Stimulated activated CD8-positive, alpha-beta memory T cell treated with anti-CD3 and anti-CD28 coated beads, Interleukin-15, amount 100 ng/mL, for 48 hours (primary cell): Measurements from ENCODE around the gene HLA-DOA.

ENCODE experiments used
- DNase-seq, 2 donors: peaks; one replicate each; pipeline ENCODE4 v3.0.0-alpha.2; 2020; ENCODE audit warnings: low read depth in 2 of 2

Gene HLA-DOA

DNA sequence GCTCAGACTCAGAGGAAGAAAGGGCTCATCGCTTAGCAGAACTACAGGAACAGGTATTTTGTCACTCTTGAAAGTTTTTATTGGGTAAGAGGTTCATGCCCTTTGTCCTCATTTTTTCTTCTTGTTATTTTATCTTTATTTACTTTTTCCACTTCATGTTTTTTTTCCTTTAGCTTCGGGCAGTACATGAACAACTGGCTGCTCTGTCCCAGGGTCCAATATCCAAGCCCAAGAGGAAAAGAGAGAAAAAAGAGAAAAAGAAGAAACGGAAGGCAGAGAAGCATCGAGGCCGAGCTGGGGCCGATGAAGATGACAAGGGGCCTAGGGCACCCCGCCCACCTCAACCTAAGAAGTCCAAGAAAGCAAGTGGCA, 31.5 kb downstream of the HLA-DOA start:
- no peak for DNase-seq

- no peak for DNase-seq
Measured at GRCh38 chr6:32977272-32977952, 32.0 kb downstream of the HLA-DOA start.

- no peak for DNase-seq
Measured at GRCh38 chr6:32976334-32977069, 32.9 kb downstream of the HLA-DOA start.

DNA sequence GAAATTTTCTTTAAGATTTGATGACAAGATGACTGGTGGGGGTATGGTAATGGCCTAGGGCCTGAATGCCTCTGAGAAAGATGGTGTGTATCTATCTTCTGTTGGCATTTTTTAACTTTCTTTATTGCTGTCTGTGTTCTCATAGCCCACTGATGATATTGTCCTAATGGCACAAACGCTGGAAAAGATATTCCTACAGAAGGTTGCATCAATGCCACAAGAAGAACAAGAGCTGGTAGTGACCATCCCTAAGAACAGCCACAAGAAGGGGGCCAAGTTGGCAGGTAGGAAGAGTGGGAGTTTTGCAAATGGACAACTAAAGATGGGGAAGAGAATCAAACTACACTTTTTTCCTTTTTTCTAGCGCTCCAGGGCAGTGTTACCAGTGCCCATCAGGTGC, 33.5 kb downstream of the HLA-DOA start:
- no peak for DNase-seq

DNA sequence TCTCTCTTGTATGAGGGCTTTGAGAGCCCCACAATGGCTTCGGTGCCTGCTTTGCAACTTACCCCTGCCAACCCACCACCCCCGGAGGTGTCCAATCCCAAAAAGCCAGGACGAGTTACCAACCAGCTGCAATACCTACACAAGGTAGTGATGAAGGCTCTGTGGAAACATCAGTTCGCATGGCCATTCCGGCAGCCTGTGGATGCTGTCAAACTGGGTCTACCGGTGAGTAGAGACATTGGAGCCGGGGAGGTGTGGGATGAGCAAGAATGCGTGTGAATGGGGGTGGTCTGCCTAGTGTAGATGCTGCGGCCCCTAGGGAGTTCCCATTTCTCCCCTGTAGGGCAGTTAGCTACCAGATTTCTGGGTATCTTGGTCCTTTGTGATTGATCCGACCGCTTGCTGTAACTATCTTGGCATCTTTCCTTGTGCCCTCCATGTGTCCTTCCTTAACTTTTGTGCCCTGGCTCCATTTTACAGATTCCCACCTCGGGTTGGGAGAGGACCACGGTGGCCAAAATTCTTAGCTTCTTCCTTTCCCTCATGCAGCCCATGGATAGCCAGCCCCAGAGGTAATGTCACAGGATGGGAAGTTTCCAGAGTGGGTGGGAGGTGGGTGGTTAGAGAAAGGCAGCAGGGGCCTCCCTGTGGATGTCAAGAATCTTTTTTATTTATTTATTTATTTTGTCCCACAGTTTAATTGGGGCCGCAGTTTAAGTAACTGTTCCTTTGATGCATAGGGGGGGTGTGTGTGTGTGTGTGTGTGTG, 34.7 kb downstream of the HLA-DOA start:
- DNase-seq = no peak

DNA sequence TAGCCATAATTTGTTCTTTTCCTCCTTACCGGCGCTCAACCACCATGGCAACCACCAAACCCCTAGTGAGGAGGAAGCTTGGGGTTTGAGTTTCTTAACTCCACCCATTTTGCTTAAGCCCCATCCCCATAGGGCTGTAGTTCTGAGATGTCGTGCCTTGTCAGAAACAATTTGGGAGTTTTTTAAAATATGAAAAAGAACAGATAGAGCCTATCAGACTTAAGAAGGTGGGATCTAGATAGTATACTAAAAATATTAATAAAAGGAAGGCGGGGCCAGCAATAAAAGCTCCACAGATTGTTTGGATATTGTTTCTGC, 35.4 kb downstream of the HLA-DOA start:
- DNase-seq = no peak

GRCh38 chr6:32973144-32974015, 36.0 kb downstream of the HLA-DOA start:
- no peak for DNase-seq

DNA sequence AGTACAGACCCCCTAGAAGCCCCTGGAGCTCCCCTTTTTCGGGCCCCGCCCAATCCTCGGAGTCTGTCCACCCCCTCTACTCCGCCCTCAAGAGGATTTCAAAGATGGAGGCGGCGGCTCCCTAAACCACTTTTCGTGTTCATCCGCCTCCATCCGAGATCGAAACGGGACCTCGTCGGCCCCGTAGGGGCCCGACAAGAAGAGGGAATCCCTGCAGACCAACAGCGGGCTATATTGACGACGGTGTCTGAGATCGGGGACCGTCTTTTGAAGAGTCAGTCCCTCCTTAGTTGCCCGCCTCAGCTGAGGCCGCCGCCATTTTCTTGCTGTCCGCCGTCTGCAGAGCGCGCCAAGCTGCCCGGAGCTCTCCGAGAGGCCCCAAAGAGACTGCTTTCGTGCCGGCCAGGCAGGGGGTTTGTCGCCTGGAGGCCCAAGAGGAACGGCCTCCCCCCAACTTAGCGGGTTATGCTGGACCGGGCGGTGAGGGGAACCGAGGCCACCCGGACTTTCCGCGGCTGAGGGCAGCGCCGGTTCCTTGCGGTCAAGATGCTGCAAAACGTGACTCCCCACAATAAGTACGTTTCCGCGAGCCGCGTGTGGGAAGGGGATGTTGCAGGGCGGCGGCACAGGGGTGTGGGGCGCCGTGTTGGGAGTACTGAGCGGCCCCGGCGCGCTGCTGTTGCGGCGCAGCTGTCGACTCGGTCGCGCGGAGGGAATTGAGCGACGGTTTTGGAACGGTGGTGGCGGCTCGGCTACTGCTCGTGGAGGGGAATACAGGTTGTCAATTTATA, 36.8 kb downstream of the HLA-DOA start:
- peak; percentile 32 to 42 for DNase-seq

GRCh38 chr6:32971581-32972352, 37.6 kb downstream of the HLA-DOA start:
- peak; percentile 98 for DNase-seq

GRCh38 chr6:32971242-32971580, 38.2 kb downstream of the HLA-DOA start:
- no peak for DNase-seq

GRCh38 chr6:32970413-32971241, 38.8 kb downstream of the HLA-DOA start:
- peak; percentile 74 to 77 for DNase-seq

DNA sequence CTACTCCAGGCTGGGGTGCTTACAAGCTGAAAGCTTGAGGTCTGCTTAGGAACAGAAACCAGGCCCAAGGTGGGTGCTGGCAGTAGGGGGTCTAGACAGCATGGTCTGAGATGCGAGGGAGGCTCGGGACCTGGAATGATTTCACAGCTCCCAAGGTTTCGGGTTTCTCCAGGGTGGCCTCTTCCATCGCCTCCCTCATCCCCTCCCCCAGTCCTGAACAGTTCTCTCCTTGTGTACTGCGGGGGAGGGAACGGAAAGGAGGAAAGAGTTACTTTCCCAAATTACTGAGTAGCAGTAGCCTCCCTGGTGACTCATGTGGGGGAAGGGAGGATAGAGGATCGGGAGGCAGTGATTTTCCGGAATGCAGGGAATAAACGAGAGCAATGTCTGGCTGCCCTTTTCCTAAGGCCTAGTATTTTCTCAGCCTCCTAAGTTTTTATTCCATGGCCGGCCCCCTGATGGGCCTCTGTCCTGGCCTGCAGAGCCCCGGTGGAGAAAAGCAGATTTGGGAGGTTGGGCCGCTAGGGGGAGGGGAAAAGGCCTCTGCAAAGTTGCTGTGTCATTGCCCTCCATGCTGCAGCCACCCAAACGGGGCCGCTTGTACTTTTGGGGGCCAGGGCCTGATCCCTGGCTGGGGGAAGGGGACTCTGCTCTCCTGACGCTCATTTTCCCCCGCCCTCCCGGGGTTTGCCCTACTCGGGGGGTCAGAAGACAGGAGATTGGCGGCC, 39.5 kb downstream of the HLA-DOA start:
- peak; percentile 71 to 73 for DNase-seq

- DNase-seq = peak; percentile 61 to 69
Measured at GRCh38 chr6:32968867-32969684, 40.3 kb downstream of the HLA-DOA start.

DNA sequence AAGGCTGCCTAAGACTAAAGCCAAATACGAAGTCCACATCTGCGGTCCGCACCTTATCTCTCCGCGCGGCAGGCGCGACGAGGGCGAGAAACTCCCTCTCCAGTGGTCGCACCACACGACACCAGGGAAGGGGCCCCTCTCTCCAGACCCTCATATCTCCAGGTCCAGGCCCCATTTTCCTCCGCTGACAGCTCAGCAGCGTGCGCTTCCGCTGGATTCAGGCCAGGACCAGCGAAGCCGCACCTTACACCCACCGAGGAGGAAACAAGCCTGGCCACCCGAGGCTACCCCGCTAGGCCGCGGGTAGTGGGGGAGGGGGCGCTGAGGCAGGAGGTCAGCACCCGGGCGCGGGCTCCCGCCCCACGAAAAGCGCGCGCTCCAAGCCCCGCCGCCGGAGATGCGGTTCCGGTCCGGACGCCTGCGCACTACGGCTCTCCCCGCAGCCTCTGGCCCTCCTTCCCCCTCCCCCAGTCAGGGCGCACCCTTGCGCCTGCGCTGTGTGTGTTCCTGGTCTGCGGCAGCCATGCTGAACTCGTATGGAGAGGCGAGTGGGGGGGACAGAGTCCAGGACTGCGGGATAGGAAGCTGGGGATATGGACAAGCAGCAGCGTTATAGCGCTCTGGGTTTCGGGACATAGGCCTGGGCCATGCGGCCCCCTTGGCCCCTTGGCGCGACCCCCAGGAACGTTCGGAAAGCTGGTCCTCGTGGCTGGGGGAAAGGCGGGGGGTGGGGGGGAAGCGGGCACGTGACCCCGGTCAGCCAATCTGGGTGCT, 41.1 kb downstream of the HLA-DOA start, which contains the start of gene BRD2:
Gene BRD2 (plus strand): TSS at position 502 of the 774 bp plus-strand sequence. CDS start 4,305 bp downstream, outside the sequence.
- peak; percentile 95 for DNase-seq

GRCh38 chr6:32967151-32968091, 42.0 kb downstream of the HLA-DOA start:
- no peak for DNase-seq

DNA sequence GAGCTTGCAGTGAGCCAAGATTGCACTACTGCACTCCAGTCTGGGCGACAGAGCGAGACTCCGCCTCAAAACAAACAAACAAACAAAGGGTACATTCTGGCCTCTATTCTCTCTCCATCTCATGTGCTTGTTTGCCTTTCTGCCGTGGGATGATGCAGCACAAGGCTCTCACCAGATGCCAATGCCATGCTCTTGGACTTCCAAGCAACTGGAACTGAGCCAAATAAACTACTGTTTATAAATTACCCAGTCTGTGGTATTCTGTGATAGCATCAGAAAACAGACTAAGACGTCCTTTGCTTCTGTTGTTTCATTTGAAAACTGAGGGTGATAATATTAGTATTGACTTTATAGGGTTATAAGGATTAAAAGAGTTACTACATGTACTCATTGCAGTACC, 44.6 kb downstream of the HLA-DOA start:
- no peak for DNase-seq
